K562 (cell line): ENCODE results near the gene ALS2. TPM values are rescaled to one million over a fixed set of nuclear protein-coding genes. Genes with fewer than 3 reads are reported as not detected.

Source experiments
- ATAC-seq: fragments of 200-7000 bp; cut with Tn5 transposase; 3 replicates; pipeline ENCODE4 v1.9.1; 2020; ENCODE audit warnings: moderate library complexity
- BruUV-seq: library from RNA; stranded (reverse); fragments of 400-500 nt; replicated peaks from 2 replicates; lab custom pipeline; 2021; lab: Mats Ljungman, UMichigan
- CTCF ChIA-PET: fragments of 300-600 bp; formaldehyde crosslinking; extraction: SDS; loops from one replicate; lab custom pipeline; 2021; ENCODE audit warnings: low intra/inter-chr PET ratio; lab: Yijun Ruan, JAX
- POLR2A ChIA-PET: fragments of 300-600, 350-650 bp; sonication (Branson Sonifier 250); formaldehyde crosslinking; extraction: SDS; loops from one replicate; lab custom pipeline; 2021; ENCODE audit warnings: antibody characterized with exemption, inconsistent platforms; lab: Yijun Ruan, JAX
- DNase-seq, 4 experiments: peaks; one replicate each; pipeline versions ENCODE4 v3.0.0 to v3.0.0-alpha.2; 2011 to 2018; ENCODE audit warnings: low spot score in 3 of 4, mixed read lengths in 3 of 4; ENCODE audit errors: extremely low read depth in 1 of 4
- FAIRE-seq: peaks from 2 replicates; lab custom pipeline; 2011; peaks lifted over from hg19 to GRCh38; lab: Jason Lieb, UNC
- H2AFZ ChIP-seq: 2 replicates; pipeline ENCODE4 v1.6.0; 2011; ENCODE audit warnings: low read depth, low read length, control low read depth, inconsistent platforms
- H3K27ac ChIP-seq: fragments of 200-600 bp; 3 replicates; pipeline ENCODE4 v1.8.0; 2011; ENCODE audit warnings: low read depth, mild to moderate bottlenecking, control low read depth, inconsistent platforms, low read length, moderate library complexity, mixed read lengths; ENCODE audit errors: extremely low read depth
- H3K27me3 ChIP-seq, 2 experiments: fragments of 300-600 bp in 1 of 2; 2 replicates in 1 of 2; 3 replicates in 1 of 2; pipeline versions ENCODE4 v1.6.0 to v1.8.0; 2011; ENCODE audit warnings: inconsistent platforms in 2 of 2, low read length in 2 of 2, mild to moderate bottlenecking in 1 of 2, mixed read lengths in 1 of 2, moderate library complexity in 1 of 2; ENCODE audit not compliant: control insufficient read depth in 2 of 2, insufficient read depth in 2 of 2
- H3K36me3 ChIP-seq: fragments of 300-600 bp; 3 replicates; pipeline ENCODE4 v1.8.0; 2011; ENCODE audit warnings: mild to moderate bottlenecking, low read length, inconsistent platforms; ENCODE audit not compliant: control insufficient read depth, insufficient read depth
- H3K4me1 ChIP-seq, 2 experiments: fragments of 200-600 bp in 1 of 2; replicated peaks in 1 of 2; 2 replicates in 1 of 2; 3 replicates in 1 of 2; pipeline versions ENCODE4 v1.5.1 to v1.8.0; 2011; ENCODE audit warnings: inconsistent platforms in 2 of 2, low read length in 2 of 2, mild to moderate bottlenecking in 1 of 2, mixed read lengths in 1 of 2, moderate library complexity in 1 of 2; ENCODE audit not compliant: control insufficient read depth in 2 of 2, insufficient read depth in 2 of 2
- H3K4me2 ChIP-seq: 2 replicates; pipeline ENCODE4 v1.6.1; 2011; ENCODE audit warnings: low read length, control low read depth, inconsistent platforms, mixed read lengths; ENCODE audit not compliant: insufficient read depth
- H3K4me3 ChIP-seq: fragments of 200-600 bp; sonication (generic), shearing (Covaris generic); 2 replicates; pipeline ENCODE4 v1.5.1; 2016; ENCODE audit warnings: control low read depth, inconsistent platforms
- H3K79me2 ChIP-seq: fragments of 200-600 bp; 3 replicates; pipeline ENCODE4 v1.8.0; 2011; ENCODE audit warnings: low read length, inconsistent platforms; ENCODE audit not compliant: control insufficient read depth, insufficient read depth
- H3K9ac ChIP-seq, 2 experiments: 2 replicates each; pipeline versions ENCODE4 v1.6.0 to v1.6.1; 2011; ENCODE audit warnings: low read depth in 2 of 2, low read length in 2 of 2, control low read depth in 1 of 2, inconsistent platforms in 1 of 2, mild to moderate bottlenecking in 1 of 2, mixed read lengths in 1 of 2; ENCODE audit not compliant: insufficient read depth in 1 of 2
- H3K9me1 ChIP-seq: one replicate; pipeline ENCODE4 v1.6.0; 2011; ENCODE audit warnings: inconsistent platforms, mild to moderate bottlenecking, low read length, moderate library complexity; ENCODE audit not compliant: control insufficient read depth, insufficient read depth
- H3K9me3 ChIP-seq: replicated peaks from 2 replicates; pipeline ENCODE4 v1.5.1; 2011; ENCODE audit warnings: low read depth, low read length, inconsistent platforms; ENCODE audit not compliant: control insufficient read depth, insufficient read depth
- H4K20me1 ChIP-seq: replicated peaks from 2 replicates; pipeline ENCODE4 v1.6.1; 2011; ENCODE audit warnings: low read length, inconsistent platforms, mixed read lengths; ENCODE audit not compliant: control insufficient read depth, insufficient read depth
- GABPB2 ChIP-seq: fragments of 250-450 bp; sonication (Bioruptor Pico); conservative IDR thresholded peaks from 2 replicates; pipeline ENCODE4 v1.5.1; 2021; ENCODE audit warnings: mild to moderate bottlenecking
- KAT7 ChIP-seq: sonication (generic); formaldehyde crosslinking; IDR thresholded peaks from 2 replicates; pipeline ENCODE4 v1.8.0; 2022; ENCODE audit warnings: missing genetic modification reagents, mild to moderate bottlenecking, borderline replicate concordance
- PCBP1 ChIP-seq: fragments of 200-400 bp; formaldehyde crosslinking; IDR thresholded peaks from 2 replicates; pipeline ENCODE4 v1.6.1; 2018; ENCODE audit warnings: mild to moderate bottlenecking, low read depth, low read length; ENCODE audit not compliant: poor library complexity, severe bottlenecking
- SMARCA5 ChIP-seq: fragments of 450-650 bp; IDR thresholded peaks from 2 replicates; pipeline ENCODE4 v1.6.1; 2016
- SMARCB1 ChIP-seq: IDR thresholded peaks from 2 replicates; pipeline ENCODE4 v1.6.1; 2011; ENCODE audit warnings: improper control_type of control experiment, low read depth; ENCODE audit not compliant: insufficient read length
- TRIM24 ChIP-seq, 2 experiments: fragments of 450-650 bp; IDR thresholded peaks; 2 replicates each; pipeline ENCODE4 v1.6.1; 2016
- YBX1 ChIP-seq: fragments of 450-650 bp; IDR thresholded peaks from 2 replicates; pipeline ENCODE4 v1.7.1; 2016; ENCODE audit warnings: mild to moderate bottlenecking
- ZBTB17 ChIP-seq: fragments of 450-650 bp; formaldehyde crosslinking; IDR thresholded peaks from 2 replicates; pipeline ENCODE4 v1.4.0; 2020; ENCODE audit warnings: mild to moderate bottlenecking
- ZNF79 ChIP-seq: fragments of 250-450 bp; sonication (Bioruptor Pico); IDR thresholded peaks from 2 replicates; pipeline ENCODE4 v1.4.0; 2020; ENCODE audit warnings: low read depth, mild to moderate bottlenecking, moderate library complexity
- ZSCAN29 ChIP-seq: fragments of 450-650 bp; IDR thresholded peaks from 2 replicates; pipeline ENCODE4 v1.6.1; 2017
- WGBS: fragments of 100-300 bp; shearing (Covaris generic); methylation state at CpG from one replicate; pipeline ENCODE4 v1.1.6; 2016; ENCODE audit warnings: low coverage, mixed read lengths; ENCODE audit not compliant: insufficient coverage; ENCODE audit errors: missing lambda C conversion rate; 5-methylcytosine and 5-hydroxymethylcytosine counted together
- in situ Hi-C: fragments of 300-500 bp; cut with MboI; formaldehyde crosslinking; loops from 4 replicates; pipeline ENCODE4 v1.15.0; 2018; ENCODE audit warnings: inconsistent platforms, mixed read lengths
- intact Hi-C: fragments of 100-400 bp; cut with micrococcal nuclease; formaldehyde crosslinking; loops from 2 replicates; pipeline ENCODE4 v1.14.2; 2022
- polyA plus RNA-seq, 8 experiments: library from polyadenylated mRNA; depleted of rRNA in 4 of 8; stranded (reverse) in 5 of 8; unstranded in 3 of 8; fragments of >200 nt; fragmentation: Nextera tagmentation in 2 of 8; fragmentation: Illumina TruSeq in 1 of 8; extraction: Ambion mirVana in 2 of 8; extraction: Trizol in 1 of 8; gene quantifications; 2 replicates each; pipeline versions ENCODE4 v1.2.1 to v1.2.3, GENCODE V29; 2011 to 2014; ENCODE audit warnings: inconsistent platforms in 1 of 8, missing spikeins in 1 of 8
- total RNA-seq, 7 experiments: library from RNA; depleted of rRNA in 6 of 7; stranded (reverse); fragments of >200 nt in 6 of 7; fragmentation: Illumina TruSeq in 2 of 7; extraction: Trizol in 2 of 7; gene quantifications; 2 replicates each; pipeline versions ENCODE4 v1.2.1 to v1.2.3, GENCODE V29; 2011 to 2021; ENCODE audit warnings: low replicate concordance in 1 of 7
- TF ChIP-seq, protein P1 (sequence below): fragments of 250-450 bp; sonication (Bioruptor Pico); IDR thresholded peaks from 2 replicates; pipeline ENCODE4 v1.4.0; 2020

ALS2 gene
- total and polyA plus RNA-seq, 9 of the 15 experiments (the other 6 are each of a cell fraction or from before 2014, with no cell fraction given): 5.2 to 17.7 (median 11.6) TPM

DNA sequence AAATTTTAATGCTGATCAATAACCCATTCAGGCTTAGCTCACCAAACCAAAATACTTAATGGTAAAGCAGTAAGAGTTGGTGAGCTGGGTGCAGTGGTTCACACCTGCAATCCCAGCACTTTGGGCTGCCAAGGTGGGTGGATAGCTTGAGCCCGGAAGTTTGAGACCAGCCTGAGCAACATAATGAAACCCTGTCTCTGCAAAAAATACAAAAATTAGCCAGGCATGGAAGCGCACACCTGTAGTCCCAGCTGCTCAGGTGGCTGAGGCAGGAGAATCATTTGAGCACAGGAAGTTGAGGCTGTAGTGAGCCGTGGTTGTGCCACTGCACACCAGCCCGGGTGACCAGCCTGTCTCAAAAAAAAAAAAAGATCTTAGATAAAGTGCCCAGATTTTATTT is 46.6 kb downstream of the ALS2 start:
- H3K27me3 ChIP-seq: no peaks in the 10 kb centered on the region
- H3K36me3 ChIP-seq: peaks cover 16% of the 10 kb centered on the region; the same call in 2 of the 3 replicates
- no peak for ATAC-seq
- in situ Hi-C loops: no loop called here
- no peak overlapping the region for H3K9ac ChIP-seq
- no peak for FAIRE-seq
- no TSS peak for BruUV-seq
- no peak overlapping the region for H2AFZ ChIP-seq
- no peak overlapping the region for H3K4me2 ChIP-seq
- H3K9me3 ChIP-seq: no peaks in the 10 kb centered on the region
- H3K4me1 ChIP-seq: no peaks in the 10 kb centered on the region
- POLR2A ChIA-PET: no interaction called here
- no peak overlapping the region for H3K27ac ChIP-seq
- 73% methylated on average over 3 of the region's 4 CpGs for WGBS
- CTCF ChIA-PET: no interaction called here
- no peaks in the 10 kb centered on the region for H3K9me1 ChIP-seq
- intact Hi-C loops: no loop called here
- no peak for DNase-seq
- H3K79me2 ChIP-seq: no peaks in the 10 kb centered on the region
- no peak overlapping the region for H3K4me3 ChIP-seq
- no peaks in the 10 kb centered on the region for H4K20me1 ChIP-seq
- TF ChIP-seq YBX1 (no peak), SMARCB1 (no peak), ZSCAN29 (no peak), ZNF79 (CRISPR knock-in tag) (no peak), SMARCA5 (no peak), KAT7 (CRISPR knock-in tag) (no peak), PCBP1 (no peak), TRIM24 (IDR thresholded peaks at IDR 0.05) (no peak), GABPB2 (no peak), ZBTB17 (CRISPR knock-in tag) (no peak)
- TF ChIP-seq, protein P1, sequence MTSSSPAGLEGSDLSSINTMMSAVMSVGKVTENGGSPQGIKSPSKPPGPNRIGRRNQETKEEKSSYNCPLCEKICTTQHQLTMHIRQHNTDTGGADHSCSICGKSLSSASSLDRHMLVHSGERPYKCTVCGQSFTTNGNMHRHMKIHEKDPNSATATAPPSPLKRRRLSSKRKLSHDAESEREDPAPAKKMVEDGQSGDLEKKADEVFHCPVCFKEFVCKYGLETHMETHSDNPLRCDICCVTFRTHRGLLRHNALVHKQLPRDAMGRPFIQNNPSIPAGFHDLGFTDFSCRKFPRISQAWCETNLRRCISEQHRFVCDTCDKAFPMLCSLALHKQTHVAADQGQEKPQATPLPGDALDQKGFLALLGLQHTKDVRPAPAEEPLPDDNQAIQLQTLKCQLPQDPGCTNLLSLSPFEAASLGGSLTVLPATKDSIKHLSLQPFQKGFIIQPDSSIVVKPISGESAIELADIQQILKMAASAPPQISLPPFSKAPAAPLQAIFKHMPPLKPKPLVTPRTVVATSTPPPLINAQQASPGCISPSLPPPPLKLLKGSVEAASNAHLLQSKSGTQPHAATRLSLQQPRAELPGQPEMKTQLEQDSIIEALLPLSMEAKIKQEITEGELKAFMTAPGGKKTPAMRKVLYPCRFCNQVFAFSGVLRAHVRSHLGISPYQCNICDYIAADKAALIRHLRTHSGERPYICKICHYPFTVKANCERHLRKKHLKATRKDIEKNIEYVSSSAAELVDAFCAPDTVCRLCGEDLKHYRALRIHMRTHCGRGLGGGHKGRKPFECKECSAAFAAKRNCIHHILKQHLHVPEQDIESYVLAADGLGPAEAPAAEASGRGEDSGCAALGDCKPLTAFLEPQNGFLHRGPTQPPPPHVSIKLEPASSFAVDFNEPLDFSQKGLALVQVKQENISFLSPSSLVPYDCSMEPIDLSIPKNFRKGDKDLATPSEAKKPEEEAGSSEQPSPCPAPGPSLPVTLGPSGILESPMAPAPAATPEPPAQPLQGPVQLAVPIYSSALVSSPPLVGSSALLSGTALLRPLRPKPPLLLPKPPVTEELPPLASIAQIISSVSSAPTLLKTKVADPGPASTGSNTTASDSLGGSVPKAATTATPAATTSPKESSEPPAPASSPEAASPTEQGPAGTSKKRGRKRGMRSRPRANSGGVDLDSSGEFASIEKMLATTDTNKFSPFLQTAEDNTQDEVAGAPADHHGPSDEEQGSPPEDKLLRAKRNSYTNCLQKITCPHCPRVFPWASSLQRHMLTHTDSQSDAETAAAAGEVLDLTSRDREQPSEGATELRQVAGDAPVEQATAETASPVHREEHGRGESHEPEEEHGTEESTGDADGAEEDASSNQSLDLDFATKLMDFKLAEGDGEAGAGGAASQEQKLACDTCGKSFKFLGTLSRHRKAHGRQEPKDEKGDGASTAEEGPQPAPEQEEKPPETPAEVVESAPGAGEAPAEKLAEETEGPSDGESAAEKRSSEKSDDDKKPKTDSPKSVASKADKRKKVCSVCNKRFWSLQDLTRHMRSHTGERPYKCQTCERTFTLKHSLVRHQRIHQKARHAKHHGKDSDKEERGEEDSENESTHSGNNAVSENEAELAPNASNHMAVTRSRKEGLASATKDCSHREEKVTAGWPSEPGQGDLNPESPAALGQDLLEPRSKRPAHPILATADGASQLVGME (CRISPR knock-in tag): no peak
